H9 (cell line): ENCODE measurements around the gene KY. TPM values are rescaled to one million over a fixed set of nuclear protein-coding genes. Genes with fewer than 3 reads are reported as not detected.

Source experiments
- DNase-seq: peaks from one replicate; pipeline ENCODE4 v3.0.0-alpha.2; 2017
- H2AFZ ChIP-seq: one replicate; pipeline ENCODE4 v1.6.1; 2013; ENCODE audit warnings: mild to moderate bottlenecking, low read length, control low read depth, moderate library complexity
- H2AK5ac ChIP-seq: 2 replicates; pipeline ENCODE4 v1.6.1; 2013; ENCODE audit warnings: low read length, control low read depth, mixed read lengths; ENCODE audit not compliant: insufficient read length
- H2BK120ac ChIP-seq: one replicate; pipeline ENCODE4 v1.6.1; 2013; ENCODE audit warnings: low read depth, mild to moderate bottlenecking, low read length, control low read depth, inconsistent platforms; ENCODE audit not compliant: poor library complexity, severe bottlenecking
- H2BK12ac ChIP-seq: 2 replicates; pipeline ENCODE4 v1.6.1; 2013; ENCODE audit warnings: low read length, control low read depth, mixed read lengths, low read depth; ENCODE audit not compliant: insufficient read length
- H2BK15ac ChIP-seq: 2 replicates; pipeline ENCODE4 v1.6.1; 2013; ENCODE audit warnings: low read depth, low read length, control low read depth
- H2BK20ac ChIP-seq: one replicate; pipeline ENCODE4 v1.6.1; 2013; ENCODE audit warnings: low read depth, mild to moderate bottlenecking, low read length, control low read depth, inconsistent platforms; ENCODE audit not compliant: poor library complexity, severe bottlenecking
- H2BK5ac ChIP-seq: 2 replicates; pipeline ENCODE4 v1.6.1; 2013; ENCODE audit warnings: low read length, control low read depth, mixed read lengths; ENCODE audit not compliant: insufficient read length
- H3K14ac ChIP-seq: 2 replicates; pipeline ENCODE4 v1.6.1; 2013; ENCODE audit warnings: low read length, control low read depth; ENCODE audit not compliant: insufficient read depth
- H3K18ac ChIP-seq: 2 replicates; pipeline ENCODE4 v1.6.1; 2013; ENCODE audit warnings: low read depth, mild to moderate bottlenecking, mixed read lengths, low read length, control low read depth; ENCODE audit not compliant: insufficient read length
- H3K23ac ChIP-seq: 2 replicates; pipeline ENCODE4 v1.6.1; 2013; ENCODE audit warnings: low read length, control low read depth, mixed read lengths, low read depth; ENCODE audit not compliant: insufficient read length
- H3K23me2 ChIP-seq: 2 replicates; pipeline ENCODE4 v1.6.1; 2013; ENCODE audit warnings: low read depth, mild to moderate bottlenecking, mixed read lengths, low read length, control low read depth; ENCODE audit not compliant: insufficient read length, poor library complexity, severe bottlenecking
- H3K27ac ChIP-seq: 2 replicates; pipeline ENCODE4 v1.5.1; 2013; ENCODE audit warnings: low read length, control low read depth, mixed read lengths, low read depth; ENCODE audit not compliant: insufficient read length
- H3K27me3 ChIP-seq: 2 replicates; pipeline ENCODE4 v1.6.1; 2013; ENCODE audit warnings: low read length, control low read depth, inconsistent platforms; ENCODE audit not compliant: insufficient read depth
- H3K4ac ChIP-seq: 2 replicates; pipeline ENCODE4 v1.6.1; 2013; ENCODE audit warnings: low read depth, mild to moderate bottlenecking, control low read depth, inconsistent platforms, low read length, moderate library complexity
- H3K4me1 ChIP-seq: 2 replicates; pipeline ENCODE4 v1.6.1; 2013; ENCODE audit warnings: low read length, control low read depth, inconsistent platforms; ENCODE audit not compliant: insufficient read depth
- H3K4me2 ChIP-seq: 2 replicates; pipeline ENCODE4 v1.6.1; 2013; ENCODE audit warnings: low read length, control low read depth, mixed read lengths; ENCODE audit not compliant: insufficient read length, insufficient read depth
- H3K56ac ChIP-seq: 2 replicates; pipeline ENCODE4 v1.6.1; 2013; ENCODE audit warnings: low read depth, mild to moderate bottlenecking, mixed read lengths, low read length, control low read depth; ENCODE audit not compliant: insufficient read length
- H3K79me1 ChIP-seq: 2 replicates; pipeline ENCODE4 v1.6.1; 2013; ENCODE audit warnings: low read depth, mild to moderate bottlenecking, moderate library complexity, low read length, control low read depth, inconsistent platforms; ENCODE audit not compliant: insufficient read depth, poor library complexity, severe bottlenecking
- H3K79me2 ChIP-seq: 2 replicates; pipeline ENCODE4 v1.6.1; 2013; ENCODE audit warnings: low read length, control low read depth, inconsistent platforms; ENCODE audit not compliant: insufficient read depth
- H3K9ac ChIP-seq: 2 replicates; pipeline ENCODE4 v1.6.1; 2013; ENCODE audit warnings: low read length, control low read depth, mixed read lengths; ENCODE audit not compliant: insufficient read length; ENCODE audit errors: extremely low read depth
- H3K9me3 ChIP-seq: one replicate; pipeline ENCODE4 v1.6.1; 2013; ENCODE audit warnings: low read depth, low read length, inconsistent platforms; ENCODE audit not compliant: control insufficient read depth
- H3T11ph ChIP-seq: one replicate; pipeline ENCODE4 v1.6.1; 2013; ENCODE audit warnings: mild to moderate bottlenecking, low read length, control low read depth, inconsistent platforms
- H4K20me1 ChIP-seq: one replicate; pipeline ENCODE4 v1.6.1; 2013; ENCODE audit not compliant: control insufficient read depth, insufficient read length, insufficient read depth
- H4K5ac ChIP-seq: 2 replicates; pipeline ENCODE4 v1.6.1; 2013; ENCODE audit warnings: low read depth, mild to moderate bottlenecking, mixed read lengths, low read length, control low read depth; ENCODE audit not compliant: insufficient read length
- H4K8ac ChIP-seq: replicated peaks from 2 replicates; pipeline ENCODE4 v1.6.1; 2013; ENCODE audit warnings: low read length, control low read depth, mixed read lengths, low read depth; ENCODE audit not compliant: insufficient read length
- H4K91ac ChIP-seq: 2 replicates; pipeline ENCODE4 v1.6.1; 2013; ENCODE audit warnings: low read depth, mild to moderate bottlenecking, moderate library complexity, mixed read lengths, low read length, control low read depth; ENCODE audit not compliant: insufficient read length
- H3K27ac Mint-ChIP-seq, 3 experiments: 2 replicates in 2 of 3; 3 replicates in 1 of 3; pipeline ENCODE4 v1.8.0; 2020 to 2021; ENCODE audit warnings: mixed read lengths in 3 of 3, mild to moderate bottlenecking in 1 of 3, moderate library complexity in 1 of 3
- H3K27me3 Mint-ChIP-seq: 2 replicates; pipeline ENCODE4 v1.8.0; 2021; ENCODE audit warnings: low read depth, mild to moderate bottlenecking, moderate library complexity, mixed read lengths
- H3K36me3 Mint-ChIP-seq, 3 experiments: 2 replicates in 2 of 3; 3 replicates in 1 of 3; pipeline ENCODE4 v1.8.0; 2020 to 2021; ENCODE audit warnings: low read depth in 3 of 3, mixed read lengths in 3 of 3; ENCODE audit not compliant: insufficient read depth in 1 of 3
- H3K4me1 Mint-ChIP-seq, 2 experiments: 2 replicates each; pipeline ENCODE4 v1.8.0; 2020; ENCODE audit warnings: mixed read lengths in 2 of 2
- H3K4me3 Mint-ChIP-seq, 2 experiments: 2 replicates in 1 of 2; 3 replicates in 1 of 2; pipeline ENCODE4 v1.8.0; 2020 to 2021; ENCODE audit warnings: mild to moderate bottlenecking in 2 of 2, mixed read lengths in 2 of 2, moderate library complexity in 1 of 2
- H3K9me3 Mint-ChIP-seq, 2 experiments: 2 replicates in 1 of 2; 3 replicates in 1 of 2; pipeline ENCODE4 v1.8.0; 2020; ENCODE audit warnings: mild to moderate bottlenecking in 2 of 2, mixed read lengths in 2 of 2, moderate library complexity in 1 of 2
- CTCF ChIP-seq: fragments of 200-600 bp; sonication (generic); conservative IDR thresholded peaks from 3 replicates; pipeline ENCODE4 v1.8.0; 2021; ENCODE audit warnings: antibody characterized with exemption, mild to moderate bottlenecking
- WGBS: extraction: QIAGEN DNeasy Blood & Tissue Kit; methylation state at CpG from one replicate; pipeline ENCODE4 v1.1.7; 2013; ENCODE audit warnings: missing lambda C conversion rate, low lambda C conversion rate, mixed read lengths; ENCODE audit not compliant: insufficient read length; ENCODE audit errors: extremely low coverage; 5-methylcytosine and 5-hydroxymethylcytosine counted together
- total RNA-seq: library from RNA; stranded (reverse); gene quantifications from 2 replicates; pipeline ENCODE4 v1.2.1, GENCODE V29; 2021

Gene KY
- total RNA-seq, 1 experiment from 2014 or later: not detected

GRCh38 chr3:134564991-134565390 lies 85.8 kb downstream of the KY start:
- no peak overlapping the region for H3K27ac ChIP-seq

More at GRCh38 chr3:134564991-134565390, 85.8 kb downstream of the KY start:
- no peak overlapping the region for H2BK20ac ChIP-seq
- no peaks in the 10 kb centered on the region for H3K79me1 ChIP-seq
- no peak overlapping the region for H3K23ac ChIP-seq
- WGBS: no CpG with 5 or more reads among the region's 2 CpGs
- no peaks in the 10 kb centered on the region for H3K27me3 ChIP-seq
- H2BK12ac ChIP-seq: no peak overlapping the region
- H4K20me1 ChIP-seq: no peaks in the 10 kb centered on the region
- H3K9ac ChIP-seq: no peak overlapping the region
- H3K9me3 ChIP-seq: no peaks in the 10 kb centered on the region
- no peaks in the 10 kb centered on the region; the same call in 1 of the 2 replicates for H3K4me1 ChIP-seq
- no peak overlapping the region for H3K14ac ChIP-seq
- H3K4ac ChIP-seq: no peak overlapping the region
- H3K79me2 ChIP-seq: no peaks in the 10 kb centered on the region; the same call in 1 of the 2 replicates
- no peak overlapping the region for H4K8ac ChIP-seq
- TF ChIP-seq CTCF: no peak
- H3K4me2 ChIP-seq: no peak overlapping the region
- H3K9me3 Mint-ChIP-seq: peaks cover 15 to 17% of the 10 kb centered on the region in 2 experiments
- H4K5ac ChIP-seq: no peak overlapping the region
- H3K23me2 ChIP-seq: no peaks in the 10 kb centered on the region
- H3K27me3 Mint-ChIP-seq: peaks cover 3% of the 10 kb centered on the region; the same call in 1 of the 2 replicates
- H2BK5ac ChIP-seq: no peak overlapping the region
- peaks cover 9 to 11% of the 10 kb centered on the region in 2 experiments for H3K4me1 Mint-ChIP-seq
- H3K36me3 Mint-ChIP-seq: peaks cover 7 to 20% (median 16%) of the 10 kb centered on the region in 3 experiments
- no peak overlapping the region for H3K56ac ChIP-seq
- no peak overlapping the region for H3K27ac Mint-ChIP-seq
- no peak overlapping the region for H4K91ac ChIP-seq
- DNase-seq: no peak
- no peak overlapping the region for H2BK120ac ChIP-seq
- H2AFZ ChIP-seq: no peak overlapping the region
- no peak overlapping the region for H2BK15ac ChIP-seq
- no peak overlapping the region for H3T11ph ChIP-seq
- no peak overlapping the region for H3K4me3 Mint-ChIP-seq
- no peak overlapping the region for H3K18ac ChIP-seq
- H2AK5ac ChIP-seq: no peak overlapping the region
